ENCODE results near the gene KCNJ1. TPM values are rescaled to one million over a fixed set of nuclear protein-coding genes. Genes with fewer than 3 reads are reported as not detected.

KCNJ1 gene
- total and polyA plus RNA-seq, 2 experiments from 2014 or later = not detected

- Histone ChIP-seq H3K27me3 (peaks cover 2% of the 10 kb centered on the region), H3K4me3 (peak overlapping the region; percentile 16)
Observed at GRCh38 chr11:128904656-128905344, 37.7 kb upstream of the KCNJ1 start.

GRCh38 chr11:128904303-128904655 is 37.2 kb upstream of the KCNJ1 start:
- no peak for TF ChIP-seq CTCF (IDR thresholded peaks at IDR 0.05; ENCODE audit: low read depth, low read length)
- no peaks in the 10 kb centered on the region for H3K9me3 ChIP-seq (ENCODE audit: low read depth)
- H3K27me3 ChIP-seq = peaks cover 2% of the 10 kb centered on the region
- H3K4me3 ChIP-seq = no peak overlapping the region
- no peaks in the 10 kb centered on the region for H3K36me3 ChIP-seq
- DNase-seq (ENCODE audit: low read depth in 1 of 2, low spot score in 1 of 2) = no peak
- no peak overlapping the region for H3K27ac ChIP-seq
- H3K4me1 ChIP-seq (ENCODE audit: low read depth) = peaks cover 40% of the 10 kb centered on the region

More at GRCh38 chr11:128904656-128905344, 37.7 kb upstream of the KCNJ1 start:
- Histone ChIP-seq H3K4me1 (ENCODE audit: low read depth) (peaks cover 40% of the 10 kb centered on the region), H3K27ac (no peak overlapping the region), H3K9me3 (ENCODE audit: low read depth) (no peaks in the 10 kb centered on the region), H3K36me3 (no peaks in the 10 kb centered on the region)
- no peak for TF ChIP-seq CTCF (IDR thresholded peaks at IDR 0.05; ENCODE audit: low read depth, low read length)
- DNase-seq (ENCODE audit: low read depth in 1 of 2, low spot score in 1 of 2) = peak in 1 of 2 donors; percentile 60

- no peak for DNase-seq (ENCODE audit: low read depth in 1 of 2, low spot score in 1 of 2)
- Histone ChIP-seq H3K36me3 (no peaks in the 10 kb centered on the region), H3K27ac (no peak overlapping the region), H3K4me3 (no peak overlapping the region), H3K4me1 (ENCODE audit: low read depth) (peaks cover 43% of the 10 kb centered on the region), H3K9me3 (ENCODE audit: low read depth) (no peaks in the 10 kb centered on the region), H3K27me3 (peaks cover 2% of the 10 kb centered on the region)
- TF ChIP-seq CTCF (IDR thresholded peaks at IDR 0.05; ENCODE audit: low read depth, low read length) = no peak
Observed at GRCh38 chr11:128903248-128904061, 36.4 kb upstream of the KCNJ1 start.

GRCh38 chr11:128902515-128903066 is 35.5 kb upstream of the KCNJ1 start:
- H3K9me3 ChIP-seq (ENCODE audit: low read depth) = no peaks in the 10 kb centered on the region
- H3K27me3 ChIP-seq = peaks cover 2% of the 10 kb centered on the region
- TF ChIP-seq CTCF (IDR thresholded peaks at IDR 0.05; ENCODE audit: low read depth, low read length) = no peak
- H3K4me3 ChIP-seq = no peak overlapping the region
- no peak for DNase-seq (ENCODE audit: low read depth in 1 of 2, low spot score in 1 of 2)
- H3K4me1 ChIP-seq (ENCODE audit: low read depth) = peaks cover 52% of the 10 kb centered on the region
- no peaks in the 10 kb centered on the region for H3K36me3 ChIP-seq
- no peak overlapping the region for H3K27ac ChIP-seq

GRCh38 chr11:128901653-128902514 is 34.8 kb upstream of the KCNJ1 start:
- Histone ChIP-seq H3K36me3 (no peaks in the 10 kb centered on the region), H3K27ac (no peak overlapping the region), H3K27me3 (peaks cover 2% of the 10 kb centered on the region), H3K4me1 (ENCODE audit: low read depth) (peaks cover 57% of the 10 kb centered on the region), H3K9me3 (ENCODE audit: low read depth) (no peaks in the 10 kb centered on the region), H3K4me3 (no peak overlapping the region)
- no peak for TF ChIP-seq CTCF (IDR thresholded peaks at IDR 0.05; ENCODE audit: low read depth, low read length)
- DNase-seq (ENCODE audit: low read depth in 1 of 2, low spot score in 1 of 2) = peak in 1 of 2 donors; percentile 47

Data from cardiac muscle cell (in vitro differentiated cells and primary cell).